ENCODE data around the gene LHPP.

GRCh38 chr10:124632566-124632965 lies 170.9 kb downstream of the LHPP start:
- TF ChIP-seq CTCF (IDR thresholded peaks at IDR 0.05) (no peak), POLR2A (IDR thresholded peaks at IDR 0.05) (no peak)
